SHP77 treated with DMSO at 0.1 percent for 48 hours (cell line): ENCODE data around the gene PDCD4.
A peak's percentile ranks its signal among the peaks of the same experiment; 100 is the strongest.

Experiments
- DNase-seq: peaks from one replicate; lab custom pipeline; 2025; lab: John Stamatoyannopoulos, UW

Gene PDCD4

GRCh38 chr10:110842326-110842904, 29.3 kb upstream of the PDCD4 start:
- no peak for DNase-seq

- no peak for DNase-seq
These were observed 28.7 kb upstream of the PDCD4 start for GRCh38 chr10:110843031-110843430.

GRCh38 chr10:110843796-110844616, 27.7 kb upstream of the PDCD4 start:
- DNase-seq: no peak

- DNase-seq: no peak
These were observed 27.2 kb upstream of the PDCD4 start for GRCh38 chr10:110844617-110844881.

- no peak for DNase-seq
These were observed 26.5 kb upstream of the PDCD4 start for GRCh38 chr10:110845192-110845755.

GRCh38 chr10:110845756-110846620, 25.7 kb upstream of the PDCD4 start:
- no peak for DNase-seq

GRCh38 chr10:110847374-110847773, 24.4 kb upstream of the PDCD4 start:
- DNase-seq: no peak

- no peak for DNase-seq
These were observed 23.6 kb upstream of the PDCD4 start for GRCh38 chr10:110848106-110848505.

- DNase-seq: no peak
These were observed 21.6 kb upstream of the PDCD4 start for GRCh38 chr10:110850099-110850498.

GRCh38 chr10:110851020-110851612, 20.6 kb upstream of the PDCD4 start:
- DNase-seq: no peak

- no peak for DNase-seq
These were observed 19.4 kb upstream of the PDCD4 start for GRCh38 chr10:110852255-110852896.

GRCh38 chr10:110852947-110853346, 18.8 kb upstream of the PDCD4 start:
- no peak for DNase-seq

- no peak for DNase-seq
These were observed 17.7 kb upstream of the PDCD4 start for GRCh38 chr10:110853921-110854605.

- peak; percentile 39 for DNase-seq
These were observed 14.2 kb upstream of the PDCD4 start for GRCh38 chr10:110857265-110858171.

GRCh38 chr10:110858297-110858934, 13.3 kb upstream of the PDCD4 start:
- no peak for DNase-seq

GRCh38 chr10:110859206-110859972, 12.3 kb upstream of the PDCD4 start:
- DNase-seq: no peak

- no peak for DNase-seq
These were observed 11.8 kb upstream of the PDCD4 start for GRCh38 chr10:110859973-110860376.

- no peak for DNase-seq
These were observed 11.0 kb upstream of the PDCD4 start for GRCh38 chr10:110860576-110861241.
